ENCODE data around the gene ABCB4. TPM values are rescaled to one million over a fixed set of nuclear protein-coding genes. Genes with fewer than 3 reads are reported as not detected.

Gene ABCB4
- total RNA-seq, 1 experiment from 2014 or later = 0.20 TPM

GRCh38 chr7:87426160-87426559, 49.3 kb downstream of the ABCB4 start:
- no peaks in the 10 kb centered on the region for H3K9me3 ChIP-seq (ENCODE audit: control insufficient read depth, low read depth, low read length)
- WGBS (ENCODE audit: extremely low coverage, insufficient read length, low lambda C conversion rate) = no CpG with 5 or more reads among the region's 3 CpGs
- H4K91ac ChIP-seq (ENCODE audit: insufficient read length, low read depth, low read length) = no peak overlapping the region
- no peaks in the 10 kb centered on the region for H3K23me2 ChIP-seq (ENCODE audit: insufficient read length, low read depth, low read length, poor library complexity, severe bottlenecking)
- no peaks in the 10 kb centered on the region for H3K4me1 ChIP-seq (ENCODE audit: insufficient read depth, low read length)
- no peak overlapping the region for H2BK15ac ChIP-seq (ENCODE audit: low read depth, low read length)
- no peak overlapping the region for H4K8ac ChIP-seq (replicated peaks; ENCODE audit: insufficient read length, low read depth, low read length)
- H2BK12ac ChIP-seq (ENCODE audit: insufficient read length, low read depth, low read length) = no peak overlapping the region
- Mint-ChIP-seq H3K9me3 (no peaks in the 10 kb centered on the region), H3K27me3 (ENCODE audit: low read depth) (no peaks in the 10 kb centered on the region), H3K36me3 (ENCODE audit: insufficient read depth in 1 of 3, low read depth in 3 of 3) (no peaks in the 10 kb centered on the region), H3K27ac (no peak overlapping the region), H3K4me3 (no peak overlapping the region), H3K4me1 (no peaks in the 10 kb centered on the region)
- no peak overlapping the region for H2AFZ ChIP-seq (ENCODE audit: low read length)
- H3K23ac ChIP-seq (ENCODE audit: insufficient read length, low read depth, low read length) = no peak overlapping the region
- no peak overlapping the region for H4K5ac ChIP-seq (ENCODE audit: insufficient read length, low read depth, low read length)
- no peak overlapping the region for H3K27ac ChIP-seq (ENCODE audit: insufficient read length, low read depth, low read length)
- no peak overlapping the region for H3K56ac ChIP-seq (ENCODE audit: insufficient read length, low read depth, low read length)
- H3K4ac ChIP-seq (ENCODE audit: low read depth, low read length) = no peak overlapping the region
- no peak overlapping the region for H3K9ac ChIP-seq (ENCODE audit: extremely low read depth, insufficient read length, low read length)
- H2BK20ac ChIP-seq (ENCODE audit: low read depth, low read length, poor library complexity, severe bottlenecking) = no peak overlapping the region
- H3K14ac ChIP-seq (ENCODE audit: insufficient read depth, low read length) = no peak overlapping the region
- H2BK120ac ChIP-seq (ENCODE audit: low read depth, low read length, poor library complexity, severe bottlenecking) = no peak overlapping the region
- no peak for DNase-seq
- no peak overlapping the region for H2BK5ac ChIP-seq (ENCODE audit: insufficient read length, low read length)
- H3K27me3 ChIP-seq (ENCODE audit: insufficient read depth, low read length) = no peaks in the 10 kb centered on the region
- H2AK5ac ChIP-seq (ENCODE audit: insufficient read length, low read length) = no peak overlapping the region
- no peaks in the 10 kb centered on the region for H3K79me1 ChIP-seq (ENCODE audit: insufficient read depth, low read depth, low read length, poor library complexity, severe bottlenecking)
- no peaks in the 10 kb centered on the region for H4K20me1 ChIP-seq (ENCODE audit: control insufficient read depth, insufficient read depth, insufficient read length)
- TF ChIP-seq, protein P1, sequence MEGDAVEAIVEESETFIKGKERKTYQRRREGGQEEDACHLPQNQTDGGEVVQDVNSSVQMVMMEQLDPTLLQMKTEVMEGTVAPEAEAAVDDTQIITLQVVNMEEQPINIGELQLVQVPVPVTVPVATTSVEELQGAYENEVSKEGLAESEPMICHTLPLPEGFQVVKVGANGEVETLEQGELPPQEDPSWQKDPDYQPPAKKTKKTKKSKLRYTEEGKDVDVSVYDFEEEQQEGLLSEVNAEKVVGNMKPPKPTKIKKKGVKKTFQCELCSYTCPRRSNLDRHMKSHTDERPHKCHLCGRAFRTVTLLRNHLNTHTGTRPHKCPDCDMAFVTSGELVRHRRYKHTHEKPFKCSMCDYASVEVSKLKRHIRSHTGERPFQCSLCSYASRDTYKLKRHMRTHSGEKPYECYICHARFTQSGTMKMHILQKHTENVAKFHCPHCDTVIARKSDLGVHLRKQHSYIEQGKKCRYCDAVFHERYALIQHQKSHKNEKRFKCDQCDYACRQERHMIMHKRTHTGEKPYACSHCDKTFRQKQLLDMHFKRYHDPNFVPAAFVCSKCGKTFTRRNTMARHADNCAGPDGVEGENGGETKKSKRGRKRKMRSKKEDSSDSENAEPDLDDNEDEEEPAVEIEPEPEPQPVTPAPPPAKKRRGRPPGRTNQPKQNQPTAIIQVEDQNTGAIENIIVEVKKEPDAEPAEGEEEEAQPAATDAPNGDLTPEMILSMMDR (conservative IDR thresholded peaks at IDR 0.05) = no peak
- no peak overlapping the region for H3K4me2 ChIP-seq (ENCODE audit: insufficient read depth, insufficient read length, low read length)
- no peak overlapping the region for H3T11ph ChIP-seq (ENCODE audit: low read length)
- H3K18ac ChIP-seq (ENCODE audit: insufficient read length, low read depth, low read length) = no peak overlapping the region
- H3K79me2 ChIP-seq (ENCODE audit: insufficient read depth, low read length) = no peaks in the 10 kb centered on the region
